K562 (cell line): Measurements from ENCODE around the gene CTRL. TPM values are rescaled to one million over a fixed set of nuclear protein-coding genes. Genes with fewer than 3 reads are reported as not detected.

Experiments used
- ATAC-seq: fragments of 200-7000 bp; cut with Tn5 transposase; 3 replicates; pipeline ENCODE4 v1.9.1; 2020; ENCODE audit warnings: moderate library complexity
- BruUV-seq: library from RNA; stranded (reverse); fragments of 400-500 nt; replicated peaks from 2 replicates; lab custom pipeline; 2021; lab: Mats Ljungman, UMichigan
- CTCF ChIA-PET: fragments of 300-600 bp; formaldehyde crosslinking; extraction: SDS; loops from one replicate; lab custom pipeline; 2021; ENCODE audit warnings: low intra/inter-chr PET ratio; lab: Yijun Ruan, JAX
- POLR2A ChIA-PET: fragments of 300-600, 350-650 bp; sonication (Branson Sonifier 250); formaldehyde crosslinking; extraction: SDS; loops from one replicate; lab custom pipeline; 2021; ENCODE audit warnings: antibody characterized with exemption, inconsistent platforms; lab: Yijun Ruan, JAX
- DNase-seq, 4 experiments: peaks; one replicate each; pipeline versions ENCODE4 v3.0.0 to v3.0.0-alpha.2; 2011 to 2018; ENCODE audit warnings: low spot score in 3 of 4, mixed read lengths in 3 of 4; ENCODE audit errors: extremely low read depth in 1 of 4
- FAIRE-seq: peaks from 2 replicates; lab custom pipeline; 2011; peaks lifted over from hg19 to GRCh38; lab: Jason Lieb, UNC
- H2AFZ ChIP-seq: 2 replicates; pipeline ENCODE4 v1.6.0; 2011; ENCODE audit warnings: low read depth, low read length, control low read depth, inconsistent platforms
- H3K27ac ChIP-seq: fragments of 200-600 bp; 3 replicates; pipeline ENCODE4 v1.8.0; 2011; ENCODE audit warnings: low read depth, mild to moderate bottlenecking, control low read depth, inconsistent platforms, low read length, moderate library complexity, mixed read lengths; ENCODE audit errors: extremely low read depth
- H3K27me3 ChIP-seq, 2 experiments: fragments of 300-600 bp in 1 of 2; 2 replicates in 1 of 2; 3 replicates in 1 of 2; pipeline versions ENCODE4 v1.6.0 to v1.8.0; 2011; ENCODE audit warnings: inconsistent platforms in 2 of 2, low read length in 2 of 2, mild to moderate bottlenecking in 1 of 2, mixed read lengths in 1 of 2, moderate library complexity in 1 of 2; ENCODE audit not compliant: control insufficient read depth in 2 of 2, insufficient read depth in 2 of 2
- H3K36me3 ChIP-seq: fragments of 300-600 bp; 3 replicates; pipeline ENCODE4 v1.8.0; 2011; ENCODE audit warnings: mild to moderate bottlenecking, low read length, inconsistent platforms; ENCODE audit not compliant: control insufficient read depth, insufficient read depth
- H3K4me1 ChIP-seq, 2 experiments: fragments of 200-600 bp in 1 of 2; replicated peaks in 1 of 2; 2 replicates in 1 of 2; 3 replicates in 1 of 2; pipeline versions ENCODE4 v1.5.1 to v1.8.0; 2011; ENCODE audit warnings: inconsistent platforms in 2 of 2, low read length in 2 of 2, mild to moderate bottlenecking in 1 of 2, mixed read lengths in 1 of 2, moderate library complexity in 1 of 2; ENCODE audit not compliant: control insufficient read depth in 2 of 2, insufficient read depth in 2 of 2
- H3K4me2 ChIP-seq: 2 replicates; pipeline ENCODE4 v1.6.1; 2011; ENCODE audit warnings: low read length, control low read depth, inconsistent platforms, mixed read lengths; ENCODE audit not compliant: insufficient read depth
- H3K4me3 ChIP-seq: fragments of 200-600 bp; sonication (generic), shearing (Covaris generic); 2 replicates; pipeline ENCODE4 v1.5.1; 2016; ENCODE audit warnings: control low read depth, inconsistent platforms
- H3K79me2 ChIP-seq: fragments of 200-600 bp; 3 replicates; pipeline ENCODE4 v1.8.0; 2011; ENCODE audit warnings: low read length, inconsistent platforms; ENCODE audit not compliant: control insufficient read depth, insufficient read depth
- H3K9ac ChIP-seq, 2 experiments: 2 replicates each; pipeline versions ENCODE4 v1.6.0 to v1.6.1; 2011; ENCODE audit warnings: low read depth in 2 of 2, low read length in 2 of 2, control low read depth in 1 of 2, inconsistent platforms in 1 of 2, mild to moderate bottlenecking in 1 of 2, mixed read lengths in 1 of 2; ENCODE audit not compliant: insufficient read depth in 1 of 2
- H3K9me1 ChIP-seq: one replicate; pipeline ENCODE4 v1.6.0; 2011; ENCODE audit warnings: inconsistent platforms, mild to moderate bottlenecking, low read length, moderate library complexity; ENCODE audit not compliant: control insufficient read depth, insufficient read depth
- H3K9me3 ChIP-seq: replicated peaks from 2 replicates; pipeline ENCODE4 v1.5.1; 2011; ENCODE audit warnings: low read depth, low read length, inconsistent platforms; ENCODE audit not compliant: control insufficient read depth, insufficient read depth
- H4K20me1 ChIP-seq: replicated peaks from 2 replicates; pipeline ENCODE4 v1.6.1; 2011; ENCODE audit warnings: low read length, inconsistent platforms, mixed read lengths; ENCODE audit not compliant: control insufficient read depth, insufficient read depth
- PHF21A ChIP-seq: fragments of 450-650 bp; IDR thresholded peaks from 2 replicates; pipeline ENCODE4 v1.6.1; 2017; ENCODE audit warnings: low read depth, borderline replicate concordance
- POLR2G ChIP-seq: fragments of 200-400 bp; formaldehyde crosslinking; IDR thresholded peaks from 2 replicates; pipeline ENCODE4 v1.6.1; 2017; ENCODE audit warnings: low read depth, mild to moderate bottlenecking, antibody characterized with exemption, low read length, moderate library complexity
- WGBS: fragments of 100-300 bp; shearing (Covaris generic); methylation state at CpG from one replicate; pipeline ENCODE4 v1.1.6; 2016; ENCODE audit warnings: low coverage, mixed read lengths; ENCODE audit not compliant: insufficient coverage; ENCODE audit errors: missing lambda C conversion rate; 5-methylcytosine and 5-hydroxymethylcytosine counted together
- in situ Hi-C: fragments of 300-500 bp; cut with MboI; formaldehyde crosslinking; loops from 4 replicates; pipeline ENCODE4 v1.15.0; 2018; ENCODE audit warnings: inconsistent platforms, mixed read lengths
- intact Hi-C: fragments of 100-400 bp; cut with micrococcal nuclease; formaldehyde crosslinking; loops from 2 replicates; pipeline ENCODE4 v1.14.2; 2022
- polyA plus RNA-seq, 8 experiments: library from polyadenylated mRNA; depleted of rRNA in 4 of 8; stranded (reverse) in 5 of 8; unstranded in 3 of 8; fragments of >200 nt; fragmentation: Nextera tagmentation in 2 of 8; fragmentation: Illumina TruSeq in 1 of 8; extraction: Ambion mirVana in 2 of 8; extraction: Trizol in 1 of 8; gene quantifications; 2 replicates each; pipeline versions ENCODE4 v1.2.1 to v1.2.3, GENCODE V29; 2011 to 2014; ENCODE audit warnings: inconsistent platforms in 1 of 8, missing spikeins in 1 of 8
- total RNA-seq, 7 experiments: library from RNA; depleted of rRNA in 6 of 7; stranded (reverse); fragments of >200 nt in 6 of 7; fragmentation: Illumina TruSeq in 2 of 7; extraction: Trizol in 2 of 7; gene quantifications; 2 replicates each; pipeline versions ENCODE4 v1.2.1 to v1.2.3, GENCODE V29; 2011 to 2021; ENCODE audit warnings: low replicate concordance in 1 of 7

The CTRL gene
- total and polyA plus RNA-seq, 9 of the 15 experiments (the other 6 are each of a cell fraction or from before 2014, with no cell fraction given) = 1.4 to 5.6 (median 2.5) TPM

GRCh38 chr16:67927131-67927941 lies 4.3 kb downstream of the CTRL start:
- POLR2A ChIA-PET = interaction anchor here (0.6 to 1.0 kb wide), 2 partner anchors 33 to 257 kb away, joined by 3 read pairs; no protein-coding TSS in a partner anchor
- Histone ChIP-seq H2AFZ (no peak overlapping the region), H3K27ac (no peak overlapping the region), H3K4me3 (no peak overlapping the region), H3K9ac (peak overlapping the region in 1 of 2 experiments; percentile 29; a peak in 1 of 4 replicates), H3K27me3 (no peaks in the 10 kb centered on the region), H3K9me1 (no peaks in the 10 kb centered on the region), H3K36me3 (peaks cover 16% of the 10 kb centered on the region; the same call in 2 of the 3 replicates), H4K20me1 (peaks cover 18% of the 10 kb centered on the region), H3K79me2 (no peaks in the 10 kb centered on the region), H3K9me3 (no peaks in the 10 kb centered on the region), H3K4me1 (peaks cover 4 to 34% of the 10 kb centered on the region in 2 experiments), H3K4me2 (no peak overlapping the region)
- FAIRE-seq (no peak), ATAC-seq (peak; percentile 12; the same call in 2 of the 3 replicates), DNase-seq (no peak)
- CTCF ChIA-PET = interaction anchor here (0.6 to 3.8 kb wide), 8 partner anchors 44 to 406 kb away, joined by 3 to 35 read pairs (median 7); partner anchors contain the start of gene NRN1L
- in situ Hi-C loops = loop anchor here (5.0 to 10.0 kb wide), 3 partner anchors 110 to 403 kb away; partner anchors contain the start of genes C16orf86, ENKD1 and RIPOR1
- 78% methylated on average over 22 of the region's 22 CpGs for WGBS
- no TSS peak for BruUV-seq
- 0 out of 2 replicates have a peak, but pooled peaks have one; percentile 46 for TF ChIP-seq POLR2G
- no peak for TF ChIP-seq PHF21A
- intact Hi-C loops = no loop called here
